Measurements from ENCODE around the gene TGFB3.

GRCh38 chr14:75980856-75981255, 939 bp downstream of the TGFB3 start:
- TF ChIP-seq POLR2A (IDR thresholded peaks at IDR 0.05; ENCODE audit: low read depth, low read length): no peak
- TF ChIP-seq POLR2AphosphoS5 (IDR thresholded peaks at IDR 0.05; ENCODE audit: low read depth, low read length): no peak
